Cerebellar nuclear complex (tissue), 1 donor: ENCODE measurements around the gene RGS7.
"Not testable (repeated sequence)": the region's sequence is repeated elsewhere in the genome, so short reads cannot be mapped to it uniquely, and the experiment has no call there.

Source experiments
- DNase-seq, 2 experiments: peaks; one replicate each; lab custom pipeline; 2025; lab: John Stamatoyannopoulos, UW

Gene RGS7

DNA sequence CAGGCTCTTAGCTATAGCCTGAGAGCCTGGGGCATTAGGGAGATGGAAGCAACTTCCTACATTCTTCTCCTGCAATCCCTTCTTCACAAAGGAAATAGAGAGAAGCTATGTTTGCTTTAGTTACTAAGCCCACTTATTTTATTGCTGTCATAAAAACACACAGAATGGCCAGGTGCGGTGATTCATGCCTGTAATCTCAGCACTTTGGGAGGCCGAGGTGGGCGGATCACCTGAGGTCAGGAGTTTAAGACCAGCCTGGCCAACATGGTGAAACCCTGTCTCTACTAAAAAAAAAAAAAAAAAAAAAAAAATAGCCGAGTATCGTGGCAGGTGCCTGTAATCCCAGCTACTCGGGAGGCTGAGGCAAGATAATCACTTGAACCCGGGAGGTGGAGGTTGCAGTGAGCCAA lies 573.3 kb downstream of the RGS7 start:
- not testable (repeated sequence) for DNase-seq

DNA sequence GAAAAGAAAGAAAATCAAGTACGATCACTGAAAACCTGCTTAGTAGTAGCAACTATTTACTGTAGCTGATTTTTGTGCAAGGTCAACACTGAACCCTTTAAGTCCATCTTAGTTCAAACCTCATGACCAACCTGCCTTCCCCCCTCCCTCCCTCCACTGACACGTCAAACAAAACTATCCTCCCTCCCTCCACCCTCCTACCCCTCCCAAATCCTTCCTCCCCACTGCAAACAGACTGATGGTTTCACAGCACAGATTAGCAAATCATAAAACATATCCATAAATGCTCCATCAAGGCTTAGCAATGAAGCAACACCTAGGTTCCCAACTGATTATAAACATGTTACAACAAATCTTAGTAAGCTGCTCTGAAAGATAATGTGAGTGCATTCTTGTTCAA lies 580.8 kb downstream of the RGS7 start:
- DNase-seq, result no peak

DNA sequence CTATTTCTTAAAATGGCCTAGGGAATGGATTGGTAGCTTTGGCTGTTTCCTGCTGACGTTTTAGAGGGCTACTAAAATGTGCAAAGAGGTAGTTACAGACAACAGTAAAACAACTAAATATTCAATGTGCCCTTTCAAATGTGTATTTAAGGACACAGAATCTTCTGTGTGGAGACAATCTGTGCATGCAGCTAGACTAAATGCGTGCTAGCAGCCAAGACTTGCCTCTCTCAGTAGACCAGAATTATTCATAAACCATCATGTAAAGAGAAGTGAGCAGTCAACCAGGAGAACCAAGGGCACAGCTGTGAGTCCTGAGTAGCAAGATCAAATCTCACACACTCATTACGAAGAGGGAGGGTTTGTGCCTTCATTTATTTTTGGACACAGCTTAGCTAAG lies 584.9 kb downstream of the RGS7 start:
- no peak for DNase-seq

DNA sequence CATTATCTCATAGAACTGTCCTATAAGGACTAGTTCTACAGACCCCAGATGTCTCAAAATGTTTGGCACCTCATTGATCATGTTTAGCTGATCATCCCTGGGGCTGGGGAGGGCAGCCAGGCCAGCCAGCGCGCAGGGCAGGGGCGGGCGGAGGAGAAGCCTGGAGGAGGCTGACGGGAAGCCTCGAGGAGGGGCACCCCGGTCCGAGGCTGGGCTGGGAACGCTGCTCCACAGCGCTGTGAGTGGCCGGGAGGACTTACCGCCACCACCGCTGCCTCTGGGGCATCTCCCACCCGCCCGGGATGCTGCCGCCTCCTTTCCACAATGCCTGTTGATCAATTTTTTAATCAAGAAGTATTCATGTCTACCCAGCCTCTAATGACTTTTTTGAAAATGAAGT lies 585.6 kb downstream of the RGS7 start:
- no peak for DNase-seq

DNA sequence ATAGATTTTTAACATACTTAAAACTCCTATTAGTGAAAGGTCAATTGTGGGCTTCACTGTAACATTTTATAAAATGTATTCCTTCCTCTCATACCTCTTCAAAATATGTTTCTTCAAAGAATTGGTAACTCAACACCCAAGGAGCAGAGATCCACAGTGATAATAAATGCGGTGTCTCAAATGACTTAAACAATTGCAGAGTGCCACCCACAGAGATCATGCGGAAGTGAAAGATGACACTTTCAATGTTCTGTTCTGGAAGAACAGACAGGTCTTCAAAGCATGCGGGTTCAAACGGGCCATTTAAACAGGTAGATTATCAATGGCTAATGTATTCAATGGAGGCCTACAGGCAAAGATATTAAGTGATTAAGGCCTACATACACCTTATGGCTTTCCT lies 588.0 kb downstream of the RGS7 start:
- no peak for DNase-seq

DNA sequence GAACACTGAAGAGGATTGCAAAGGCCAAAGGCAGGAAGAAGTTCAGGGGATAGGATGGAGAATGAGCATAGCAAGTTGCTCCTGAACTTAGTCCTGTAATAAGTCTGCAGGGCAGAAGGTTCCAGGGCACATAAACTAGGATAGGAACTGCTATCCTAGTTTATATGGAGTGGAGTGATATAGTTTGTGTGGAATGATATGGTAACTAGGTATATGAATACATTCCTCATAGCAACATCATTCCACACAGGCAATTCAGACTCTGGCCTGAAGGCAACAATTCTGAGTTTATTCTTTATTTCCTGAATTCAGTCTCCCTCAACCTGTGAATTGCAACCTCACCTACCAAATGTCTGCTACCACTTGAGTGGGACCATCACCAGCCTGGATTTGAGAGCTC lies 590.2 kb downstream of the RGS7 start:
- DNase-seq, result no peak

DNA sequence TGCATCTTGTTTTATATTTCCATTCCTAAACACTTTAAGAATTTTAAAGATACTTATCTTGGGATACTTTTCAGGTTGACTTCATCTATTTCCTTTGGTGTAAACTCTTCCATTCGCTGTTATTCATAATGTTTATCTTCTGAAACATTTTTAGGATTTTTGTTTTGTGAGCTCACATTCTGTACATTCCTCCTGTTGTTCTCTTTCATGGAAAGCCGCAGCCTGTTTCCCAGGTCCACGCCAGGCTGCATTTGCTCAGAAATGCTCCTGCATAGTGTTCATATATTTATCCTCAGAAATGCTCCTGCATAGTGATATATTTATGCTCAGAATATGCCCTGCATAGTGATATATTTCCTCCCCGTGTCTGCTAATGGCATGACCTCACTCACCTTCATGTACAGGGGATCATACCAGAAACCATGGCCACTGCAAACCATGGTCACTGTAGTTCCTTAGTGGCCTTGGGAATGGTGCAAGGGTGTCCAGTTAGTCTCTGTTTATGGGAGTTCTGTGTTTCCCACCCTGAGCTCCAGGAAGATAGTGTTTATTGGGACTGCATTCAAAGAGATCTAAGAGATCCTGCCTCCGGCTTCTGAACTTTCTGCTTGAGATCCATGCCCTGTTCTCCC lies 591.2 kb downstream of the RGS7 start:
- DNase-seq, result no peak

DNA sequence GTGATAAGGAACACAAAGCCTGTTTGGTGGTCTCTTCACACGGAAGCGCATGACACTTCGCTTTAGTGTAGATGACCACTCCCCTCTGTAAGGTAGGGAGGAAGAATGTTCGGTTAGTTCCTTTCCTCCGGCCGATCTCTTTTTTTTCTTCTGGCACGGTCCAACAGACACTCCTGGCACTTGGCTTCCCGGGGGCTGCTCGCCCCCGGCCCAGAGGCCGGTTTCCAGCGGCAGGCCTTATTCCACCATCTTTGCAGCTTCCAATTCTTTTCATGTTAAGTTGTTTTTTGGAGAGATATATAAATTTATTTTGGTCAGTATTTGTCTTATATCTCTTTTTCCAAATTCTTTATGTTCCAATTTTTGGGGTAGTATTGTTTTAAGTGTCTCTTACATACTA lies 593.2 kb downstream of the RGS7 start:
- no peak for DNase-seq

DNA sequence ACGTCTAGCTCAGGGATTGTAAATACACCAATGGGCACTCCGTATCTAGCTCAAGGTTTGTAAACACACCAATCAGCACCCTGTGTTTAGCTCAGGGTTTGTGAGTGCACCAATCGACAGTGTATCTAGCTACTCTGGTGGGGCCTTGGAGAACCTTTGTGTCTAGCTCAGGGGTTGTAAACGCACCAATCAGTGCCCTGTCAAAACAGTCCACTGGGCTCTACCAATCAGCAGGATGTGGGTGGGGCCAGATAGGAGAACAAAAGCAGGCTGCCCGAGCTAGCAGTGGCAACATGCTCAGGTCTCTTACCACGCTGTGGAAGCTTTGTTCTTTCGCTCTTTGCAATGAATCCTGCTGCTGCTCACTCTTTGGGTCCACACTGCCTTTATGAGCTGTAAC lies 593.9 kb downstream of the RGS7 start:
- DNase-seq, result not testable (repeated sequence)

DNA sequence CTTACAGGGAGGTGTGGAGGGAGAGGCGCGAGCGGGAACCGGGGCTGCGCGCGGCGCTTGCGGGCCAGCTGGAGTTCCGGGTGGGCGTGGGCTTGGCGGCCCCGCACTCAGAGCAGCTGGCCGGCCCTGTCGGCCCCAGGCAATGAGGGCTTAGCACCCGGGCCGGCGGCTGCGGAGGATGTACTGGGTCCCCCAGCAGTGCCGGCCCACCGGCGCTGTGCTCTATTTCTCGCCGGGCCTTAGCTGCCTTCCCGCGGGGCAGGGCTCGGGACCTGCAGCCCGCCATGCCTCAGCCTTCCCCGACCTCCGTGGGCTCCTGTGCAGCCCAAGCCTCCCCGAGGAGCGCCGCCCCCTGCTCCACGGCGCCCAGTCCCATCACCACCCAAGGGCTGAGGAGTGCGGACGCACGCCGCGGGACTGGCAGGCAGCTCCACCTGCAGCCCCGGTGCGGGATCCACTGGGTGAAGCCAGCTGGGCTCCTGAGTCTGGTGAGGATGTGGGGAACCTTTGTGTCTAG lies 594.5 kb downstream of the RGS7 start:
- not testable (repeated sequence) for DNase-seq

DNA sequence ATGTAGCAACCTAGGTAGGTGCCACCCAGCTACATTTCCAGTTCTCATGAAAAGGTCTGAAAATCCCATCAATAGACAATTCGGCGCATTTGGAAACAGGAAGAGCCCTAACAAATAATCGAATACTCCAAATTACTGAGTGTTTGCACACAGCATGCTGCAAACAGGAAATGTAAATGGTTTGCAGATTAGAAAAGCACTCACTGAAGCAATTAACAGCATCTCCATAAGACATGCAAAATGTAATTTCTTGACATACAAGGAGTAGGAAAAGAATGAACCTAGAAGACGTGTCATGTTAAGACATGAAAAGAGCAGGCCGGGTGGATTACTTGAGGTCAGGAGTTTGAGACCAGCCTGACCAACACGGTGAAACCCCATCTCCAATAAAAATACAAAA lies 598.2 kb downstream of the RGS7 start:
- not testable (repeated sequence) for DNase-seq

DNA sequence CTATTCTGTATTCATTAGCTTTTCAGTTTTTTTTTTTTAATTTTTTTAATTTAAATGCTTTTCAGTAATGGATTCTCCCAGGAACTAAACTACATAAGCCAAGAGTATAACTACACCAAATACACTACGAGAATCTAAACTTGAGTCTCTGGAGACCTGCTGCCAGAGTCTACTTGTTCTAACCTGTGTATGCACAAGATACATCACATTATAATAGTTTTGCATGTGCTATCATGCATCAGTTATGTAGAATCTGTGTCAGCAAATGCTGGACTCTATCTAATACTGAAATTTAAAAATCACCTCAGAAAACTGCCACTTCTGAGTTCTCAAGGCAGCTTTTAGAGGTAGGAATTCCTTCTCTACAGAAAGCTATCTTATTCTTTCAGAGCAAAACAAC lies 598.7 kb downstream of the RGS7 start:
- no peak for DNase-seq

DNA sequence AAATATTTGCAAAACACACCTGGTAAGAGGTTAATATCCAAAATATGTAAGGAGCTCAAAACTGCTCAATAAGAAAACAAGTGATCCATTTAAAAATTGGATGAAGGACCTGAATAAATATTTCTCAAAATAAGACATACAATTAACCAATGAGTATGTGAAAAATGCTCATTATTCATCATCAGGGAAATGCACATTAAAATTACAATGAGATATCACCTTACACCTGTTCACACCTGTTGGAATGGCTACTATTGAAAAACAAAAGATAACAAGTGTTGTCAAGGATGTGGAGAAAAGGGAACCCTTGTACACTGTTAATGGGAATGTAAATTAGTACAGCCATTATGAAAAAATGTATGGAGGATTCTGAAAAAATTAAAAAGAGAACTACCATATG lies 609.1 kb downstream of the RGS7 start:
- no peak for DNase-seq

DNA sequence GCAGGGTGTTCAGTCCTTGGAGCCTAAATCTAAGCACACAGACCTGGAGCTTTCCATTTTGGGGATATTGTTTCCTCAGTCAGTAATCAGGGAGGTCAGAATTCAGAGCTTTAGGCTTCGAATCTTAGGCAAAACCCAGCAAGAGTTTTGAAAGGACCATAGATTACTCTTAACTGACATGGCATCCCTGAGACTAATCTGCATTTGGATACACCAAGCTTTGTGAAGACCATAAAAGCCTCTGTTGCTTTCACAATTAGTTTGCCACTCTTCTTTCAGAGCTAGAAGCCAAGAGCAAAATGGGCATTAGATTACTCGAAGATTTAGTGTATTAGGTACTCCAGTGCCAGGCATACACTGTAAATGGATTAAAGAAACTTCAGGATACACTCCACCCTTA lies 613.3 kb downstream of the RGS7 start:
- DNase-seq, result no peak

DNA sequence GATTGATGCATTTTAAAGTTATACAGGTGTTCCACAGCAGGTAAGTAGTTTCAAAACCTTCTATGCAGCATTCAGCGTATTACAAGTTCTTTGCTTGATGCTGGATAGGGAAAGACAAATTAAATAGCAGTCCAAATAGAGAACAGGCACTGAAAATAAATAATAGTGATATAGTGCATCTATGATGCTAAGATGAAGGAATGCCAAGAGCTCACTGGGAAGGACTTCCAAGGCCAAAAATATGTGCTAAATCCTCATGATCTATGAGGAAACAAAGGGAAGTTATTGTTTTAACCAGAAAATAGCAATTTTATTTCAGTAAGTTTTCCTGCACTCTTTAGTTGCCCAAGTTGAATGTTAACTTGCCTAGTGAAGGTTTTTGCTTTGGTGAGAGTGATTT lies 617.3 kb downstream of the RGS7 start:
- no peak for DNase-seq

DNA sequence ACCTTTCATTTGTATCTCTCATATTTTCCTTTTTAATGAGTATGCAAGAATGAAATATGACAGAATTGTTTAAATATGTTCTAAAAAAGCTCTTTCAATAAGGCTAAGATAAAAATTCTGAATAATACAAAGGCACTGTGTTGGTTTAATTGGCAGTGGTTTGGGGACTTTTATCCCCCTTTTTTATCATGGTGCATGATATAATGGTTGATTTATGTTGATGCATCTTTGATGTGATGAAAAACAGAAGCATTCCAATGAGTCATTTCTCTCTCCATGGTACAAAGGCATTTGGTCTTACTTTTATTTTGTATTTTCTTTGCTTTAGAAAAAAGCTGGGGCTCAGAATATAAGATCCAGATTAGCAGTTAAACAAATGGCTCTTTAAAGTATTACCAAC lies 617.9 kb downstream of the RGS7 start:
- no peak for DNase-seq

DNA sequence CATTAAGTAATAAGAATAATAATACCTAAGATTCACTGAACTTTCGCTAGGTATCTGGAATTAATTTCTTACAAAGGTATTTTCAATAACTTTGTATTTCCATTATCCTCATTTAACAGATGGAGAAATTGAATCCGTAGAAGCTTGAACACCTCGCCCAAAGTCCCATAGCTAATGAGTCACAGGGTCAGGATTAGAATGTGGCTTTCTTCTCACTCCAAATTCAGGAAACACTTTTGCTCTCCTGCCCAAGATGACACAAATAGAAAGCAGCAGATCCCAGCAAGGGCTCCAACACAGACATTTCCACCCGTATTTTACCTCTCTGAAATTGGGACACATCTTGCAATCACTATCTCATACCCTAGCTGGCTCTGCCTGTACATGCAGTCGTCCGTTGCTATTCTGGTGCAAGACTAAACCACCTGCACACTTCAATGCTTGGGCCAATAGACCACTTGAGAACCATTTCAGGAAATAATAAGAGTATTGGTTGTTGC lies 619.2 kb downstream of the RGS7 start:
- DNase-seq, result peak in 1 of 2 experiments; percentile 26

DNA sequence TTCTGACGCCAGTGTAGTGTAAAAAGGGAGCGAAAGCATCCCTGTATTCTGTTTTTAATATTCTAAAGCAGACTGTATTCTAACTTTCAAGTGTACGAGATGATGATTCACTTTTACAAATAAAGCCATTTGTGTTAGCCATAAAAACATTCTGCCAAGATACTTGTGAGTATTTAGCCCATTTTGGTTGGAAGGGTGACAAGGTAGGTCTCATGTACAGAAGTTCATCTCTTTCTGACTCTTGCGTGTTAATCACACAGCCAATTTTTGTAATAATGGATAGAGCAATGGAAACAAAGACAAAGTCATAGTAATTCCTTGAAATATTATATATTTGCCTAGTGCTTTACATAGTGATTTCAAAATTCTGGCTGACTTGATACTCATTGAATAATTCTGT lies 619.7 kb downstream of the RGS7 start:
- no peak for DNase-seq

DNA sequence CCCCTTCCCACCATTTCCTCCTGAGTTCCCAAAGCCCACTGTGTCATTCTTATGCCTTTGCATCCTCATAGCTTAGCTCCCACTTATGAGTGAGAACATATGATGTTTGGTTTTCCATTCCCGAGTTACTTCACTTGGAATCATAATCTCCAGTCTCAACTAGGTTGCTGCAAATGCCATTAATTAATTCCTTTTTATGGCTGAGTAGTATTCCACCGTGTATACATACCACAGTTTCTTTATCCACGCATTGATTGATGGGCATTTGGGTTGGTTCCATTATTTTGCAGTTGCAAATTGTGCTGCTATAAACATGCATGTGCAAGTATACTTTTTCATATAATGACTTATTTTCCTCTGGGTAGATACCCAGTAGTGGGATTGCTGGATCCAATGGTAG lies 622.3 kb downstream of the RGS7 start:
- not testable (repeated sequence) for DNase-seq

DNA sequence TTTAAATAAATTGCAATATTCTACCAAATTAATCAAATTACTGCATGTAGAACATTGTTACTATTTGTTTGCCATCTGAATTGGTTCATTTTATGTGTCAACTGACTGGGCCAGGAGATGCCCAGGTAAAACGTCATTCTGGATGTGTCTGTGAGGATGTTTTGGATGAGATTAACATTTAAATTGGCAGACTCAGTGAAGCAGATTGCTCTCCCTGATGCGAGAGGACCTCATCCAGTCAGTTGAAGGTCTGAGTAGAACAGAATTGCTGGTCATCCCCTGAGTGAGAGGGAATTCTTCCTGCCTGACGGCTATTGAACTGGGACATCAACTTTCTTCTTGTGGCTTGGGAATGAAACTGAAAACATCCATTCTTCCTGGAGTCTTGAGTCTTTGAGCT lies 623.0 kb downstream of the RGS7 start:
- peak; percentile 52 to 54 for DNase-seq

DNA sequence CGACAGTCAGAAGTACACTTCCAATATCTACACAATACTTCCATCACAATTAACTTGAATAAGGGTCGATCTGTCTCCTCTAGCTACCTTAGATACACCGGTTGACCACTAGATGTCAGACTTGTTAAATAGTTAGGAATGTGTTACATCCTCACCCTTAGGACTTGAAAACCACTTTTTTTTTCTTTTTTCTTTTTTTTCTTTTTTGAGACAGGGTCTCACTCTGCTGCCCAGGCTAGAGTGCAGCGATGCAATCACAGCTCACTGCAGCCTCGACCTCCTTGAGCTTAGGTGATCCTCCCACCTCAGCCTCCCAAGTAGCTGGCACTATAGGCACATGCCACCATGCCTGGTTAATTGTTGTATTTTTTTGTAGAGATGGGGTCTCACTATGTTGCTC lies 624.6 kb downstream of the RGS7 start:
- peak in 1 of 2 experiments; percentile 43 for DNase-seq
